GM03348 (cell line): ENCODE results near the gene ZNF705A.
"Not testable (repeated sequence)": the region's sequence is repeated elsewhere in the genome, so short reads cannot be mapped to it uniquely, and the experiment has no call there.

Experiments used
- DNase-seq: peaks from one replicate; pipeline ENCODE4 v3.0.0; 2012; ENCODE audit warnings: low spot score

ZNF705A gene

DNA sequence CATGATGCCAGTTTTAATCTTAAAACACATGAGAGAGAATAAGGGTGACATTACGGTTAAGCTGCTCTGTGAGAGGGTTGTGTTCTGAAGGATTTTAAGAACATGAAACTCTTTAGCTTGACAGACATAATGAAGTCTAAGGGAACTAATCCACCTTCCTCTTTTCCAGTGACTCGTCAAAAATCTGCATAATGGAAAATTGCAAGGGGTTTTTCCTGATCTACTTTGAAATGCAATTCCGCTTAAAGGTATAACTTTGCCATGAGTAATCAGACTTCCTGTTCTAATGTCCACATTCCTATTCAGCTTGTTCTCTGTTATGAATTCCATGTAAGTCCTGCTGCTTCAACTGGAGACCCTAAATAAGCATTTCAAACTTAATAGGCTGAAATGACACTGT, at the start of gene ZNF705A:
TSS of gene ZNF705A (plus strand) at position 171 of the 400 bp plus-strand sequence. CDS start 15,611 bp downstream, outside the sequence.
- DNase-seq, result peak; percentile 25

DNA sequence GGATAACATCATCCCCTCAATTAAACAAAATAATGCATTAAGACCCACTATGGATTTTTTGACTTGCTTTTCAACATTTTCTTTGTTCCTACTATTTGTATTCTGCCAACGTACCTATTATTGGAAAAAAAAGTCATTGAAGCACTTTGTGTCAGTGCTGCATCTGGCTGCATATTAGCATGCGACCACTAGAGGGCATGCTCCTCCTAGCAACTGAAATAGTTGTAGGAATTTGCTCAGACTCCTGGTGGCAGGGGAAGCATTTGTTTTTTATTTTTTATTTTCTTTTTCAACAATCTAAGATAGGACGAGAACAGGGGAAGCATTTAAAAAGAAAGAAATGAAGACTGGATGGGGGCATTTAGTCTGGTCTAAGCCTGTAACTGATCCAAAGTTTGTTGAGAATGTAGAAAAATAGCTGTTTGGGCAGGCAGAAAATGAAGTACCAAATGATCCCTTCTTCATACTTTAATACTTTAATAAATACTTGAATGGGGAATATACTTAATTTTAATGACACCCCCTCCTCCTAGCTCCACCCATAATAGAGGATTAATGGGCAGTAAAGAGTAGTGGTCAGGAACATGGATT, 47.9 kb upstream of the ZNF705A start:
- DNase-seq, result peak; percentile 83

GRCh38 chr12:8113117-8113516, 43.7 kb upstream of the ZNF705A start:
- not testable (repeated sequence) for DNase-seq

DNA sequence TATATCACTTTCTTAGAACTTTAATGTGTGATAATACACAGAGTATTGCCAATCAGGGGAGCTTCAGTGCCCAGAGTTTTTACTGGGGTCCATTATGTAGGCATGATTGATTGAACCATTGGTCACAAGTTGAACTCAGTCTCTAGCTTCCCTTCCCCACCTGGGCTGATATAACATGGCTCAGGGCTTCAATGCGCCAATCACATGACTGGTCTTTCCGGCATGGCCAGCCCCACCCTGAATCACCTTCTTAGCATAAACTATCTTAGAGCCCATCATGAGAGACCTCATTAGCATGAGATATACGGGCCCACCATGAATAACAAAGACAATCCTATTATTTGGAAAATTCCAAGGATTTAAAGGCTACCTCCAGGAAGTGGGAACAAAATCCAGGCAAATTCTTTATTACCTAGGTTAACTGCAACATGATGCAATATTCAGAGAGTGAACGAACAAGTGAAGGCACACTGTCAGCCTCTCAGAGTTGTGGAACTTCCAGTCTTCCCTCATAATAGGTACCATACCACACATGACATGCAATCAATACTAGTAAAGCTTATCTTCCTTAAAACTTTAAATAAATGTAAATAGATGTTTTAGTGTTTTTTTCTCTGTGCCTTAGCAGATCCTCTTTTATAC, 36.6 kb upstream of the ZNF705A start:
- DNase-seq, result no peak

DNA sequence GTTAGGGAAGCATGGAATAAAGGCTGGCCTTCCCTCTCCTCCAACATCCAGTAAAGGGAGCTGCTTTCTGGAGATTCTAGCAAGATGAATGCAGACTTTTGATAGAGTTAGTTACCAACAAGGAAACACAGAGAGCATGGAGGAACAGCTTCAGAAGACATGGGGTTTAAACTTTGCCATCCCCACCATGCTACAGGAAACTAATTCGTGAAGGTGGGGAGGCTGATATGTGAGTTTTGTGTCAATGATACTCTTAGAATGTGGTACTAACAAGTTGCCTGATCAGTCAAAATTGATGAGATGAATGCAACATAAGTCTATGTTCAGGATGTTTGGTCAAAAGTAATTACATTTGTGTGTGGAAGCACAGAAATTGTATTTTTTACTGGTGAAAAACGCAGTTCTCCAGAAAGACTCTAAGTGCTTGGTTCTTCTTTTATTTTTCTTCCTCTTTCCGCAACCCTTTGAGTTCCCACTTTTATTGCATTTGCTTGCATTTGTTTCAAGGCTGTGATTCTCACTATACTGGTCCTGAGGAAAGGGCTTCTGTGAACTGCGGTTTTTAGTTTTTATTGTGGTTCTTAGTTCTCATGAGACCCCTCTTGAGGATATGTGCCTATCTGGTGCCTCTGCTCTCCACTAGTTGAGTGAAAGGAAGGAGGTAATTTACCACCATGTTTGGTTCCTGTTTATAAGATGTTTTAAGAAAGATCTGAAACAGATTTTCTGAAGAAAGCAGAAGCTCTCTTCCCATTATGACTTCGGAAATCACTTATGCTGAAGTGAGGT, 33.5 kb upstream of the ZNF705A start, which contains the start of gene CLEC4A:
TSS of gene CLEC4A (plus strand) at position 494 of the 789 bp plus-strand sequence. CDS start at position 756, 262 bp downstream.
- DNase-seq, result no peak

GRCh38 chr12:8127138-8127537, 29.7 kb upstream of the ZNF705A start:
- DNase-seq, result no peak

DNA sequence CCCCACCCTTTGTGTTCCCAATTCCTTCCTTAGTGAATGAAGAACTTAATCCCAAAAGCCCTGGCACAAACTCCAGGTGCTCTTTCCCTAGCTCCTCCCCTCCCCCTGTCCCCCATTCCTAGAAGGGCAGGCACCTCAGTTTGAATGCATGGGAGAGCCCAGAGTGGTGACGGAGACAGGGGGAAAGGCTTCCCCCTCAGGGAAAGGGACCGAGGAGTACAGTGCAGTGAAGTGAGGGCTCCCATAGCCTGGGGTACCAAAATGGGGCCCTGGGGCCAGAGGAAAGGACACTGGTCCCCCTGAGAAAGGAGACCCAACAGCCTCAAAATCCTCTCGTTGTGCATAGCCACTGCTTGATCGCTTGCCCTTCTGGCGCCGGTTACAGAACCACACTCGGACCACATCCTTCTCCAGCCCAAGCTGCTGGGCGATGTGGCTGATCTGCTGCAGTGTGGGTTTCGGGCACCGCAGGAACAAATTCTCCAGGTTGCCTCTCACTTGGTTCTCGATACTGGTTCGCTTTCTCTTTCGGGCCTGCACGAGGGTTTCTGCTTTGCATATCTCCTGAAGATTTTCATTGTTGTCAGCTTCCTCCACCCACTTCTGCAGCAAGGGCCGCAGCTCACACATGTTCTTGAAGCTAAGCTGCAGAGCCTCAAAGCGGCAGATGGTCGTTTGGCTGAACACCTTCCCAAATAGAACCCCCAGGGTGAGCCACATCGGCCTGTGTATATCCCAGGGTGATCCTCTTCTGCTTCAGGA, 23.0 kb upstream of the ZNF705A start:
- not testable (repeated sequence) for DNase-seq

- DNase-seq, result not testable (repeated sequence)
Measured at GRCh38 chr12:8134398-8134930, 22.4 kb upstream of the ZNF705A start.

GRCh38 chr12:8141647-8142046, 15.2 kb upstream of the ZNF705A start:
- not testable (repeated sequence) for DNase-seq

- DNase-seq, result no peak
Measured at GRCh38 chr12:8143261-8143660, 13.6 kb upstream of the ZNF705A start.

DNA sequence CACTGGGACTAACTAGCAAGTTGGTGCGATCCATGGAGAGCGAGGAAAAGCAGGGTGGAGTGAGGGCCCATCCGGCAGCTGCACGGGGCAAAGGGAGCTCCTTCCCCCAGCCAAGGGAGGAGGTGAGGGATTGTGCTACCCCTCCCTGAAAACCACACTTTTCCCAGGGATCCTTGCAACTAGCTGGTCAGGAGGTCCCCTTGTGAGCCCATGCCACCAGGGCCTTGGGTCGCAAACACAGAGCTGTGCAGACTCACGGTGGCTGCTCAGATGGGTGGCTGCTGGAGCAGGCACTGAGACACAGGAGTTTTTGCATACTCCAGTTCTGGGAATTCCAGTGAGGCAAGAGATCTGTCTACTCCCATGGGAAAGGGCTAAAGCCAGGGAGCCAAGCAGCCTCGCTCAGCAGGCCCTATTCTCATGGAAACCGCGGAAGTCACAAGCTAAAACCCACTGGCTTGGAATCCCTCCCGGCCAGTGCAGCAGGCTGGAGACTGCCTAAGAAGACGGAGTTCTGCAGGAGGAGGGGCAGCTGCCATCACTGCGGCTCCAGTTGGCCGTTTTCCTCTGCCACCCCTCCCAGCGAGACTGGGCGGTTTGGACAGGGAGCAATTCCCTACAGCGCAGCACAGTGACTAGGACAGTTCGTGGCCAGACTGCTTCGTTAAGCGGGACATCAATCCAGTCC, 10.9 kb upstream of the ZNF705A start:
- DNase-seq, result peak; percentile 86

DNA sequence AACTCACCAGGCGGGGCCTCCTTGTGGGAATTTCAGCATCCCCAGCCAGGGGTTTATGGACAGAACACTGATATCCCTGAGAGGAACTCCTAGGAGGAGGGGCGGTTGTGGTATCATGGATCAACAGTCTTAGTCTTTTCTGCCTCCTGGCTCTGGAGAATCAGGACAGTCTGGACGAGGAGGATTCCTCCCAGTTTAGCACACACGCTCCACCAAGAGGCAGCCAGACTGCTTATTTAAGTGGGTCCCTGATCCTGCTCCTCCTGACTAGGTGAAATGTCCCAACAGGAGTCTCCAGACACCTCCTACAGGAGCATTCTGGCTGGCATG, 10.4 kb upstream of the ZNF705A start:
- no peak for DNase-seq

GRCh38 chr12:8154526-8154925, 2.3 kb upstream of the ZNF705A start:
- no peak for DNase-seq

DNA sequence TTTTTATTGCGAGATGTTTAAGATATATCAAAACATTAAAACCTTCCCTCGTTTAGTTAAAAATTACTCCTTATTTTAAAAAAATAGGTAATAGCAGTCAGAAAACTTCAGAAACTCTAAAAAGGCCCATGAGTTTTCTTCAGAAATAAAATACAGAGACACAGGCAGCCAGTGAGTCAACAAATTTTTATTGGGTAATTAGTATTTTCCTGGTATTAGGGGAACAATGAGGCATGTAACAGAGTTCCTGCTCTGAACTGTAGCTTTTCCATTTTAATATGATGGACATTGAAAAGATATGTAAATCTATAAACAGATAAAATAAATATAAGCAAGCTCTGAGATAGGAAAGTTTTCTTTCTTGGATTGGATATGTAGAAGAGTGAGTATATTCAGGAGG, 399 bp upstream of the ZNF705A start:
- DNase-seq, result no peak

DNA sequence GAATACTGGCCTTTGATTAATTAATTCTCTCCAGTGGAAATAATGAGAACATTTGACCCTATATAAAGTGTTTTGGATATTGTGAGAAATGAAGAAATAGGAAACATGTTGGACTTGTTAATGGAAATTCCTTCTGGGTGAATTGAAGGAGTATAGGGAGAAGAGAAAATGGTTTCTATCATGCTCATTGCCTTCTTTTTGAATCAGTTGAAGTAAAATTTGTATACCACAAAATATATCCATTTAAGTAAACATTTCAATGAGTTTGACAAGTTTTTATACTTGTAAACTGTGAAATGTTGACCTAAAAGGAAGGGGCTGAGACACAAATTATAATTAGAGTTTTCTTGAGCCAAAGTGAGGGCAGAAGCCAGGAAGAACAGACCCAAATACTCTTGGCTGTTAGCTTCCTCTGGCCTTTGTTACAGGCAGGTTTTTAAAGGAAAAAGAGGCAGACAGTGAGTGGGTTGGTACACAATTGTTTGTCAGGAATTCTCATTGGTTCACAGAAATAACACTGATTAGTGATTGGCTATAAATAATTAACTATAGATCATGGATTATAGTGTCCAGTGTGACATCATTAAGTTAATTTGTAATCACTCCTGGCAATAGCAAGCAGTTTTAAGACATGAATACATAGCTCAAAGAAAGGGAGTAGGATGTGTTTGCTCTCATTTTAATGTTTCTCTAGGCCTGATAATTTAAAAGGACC, 826 bp downstream of the ZNF705A start:
- DNase-seq, result no peak

DNA sequence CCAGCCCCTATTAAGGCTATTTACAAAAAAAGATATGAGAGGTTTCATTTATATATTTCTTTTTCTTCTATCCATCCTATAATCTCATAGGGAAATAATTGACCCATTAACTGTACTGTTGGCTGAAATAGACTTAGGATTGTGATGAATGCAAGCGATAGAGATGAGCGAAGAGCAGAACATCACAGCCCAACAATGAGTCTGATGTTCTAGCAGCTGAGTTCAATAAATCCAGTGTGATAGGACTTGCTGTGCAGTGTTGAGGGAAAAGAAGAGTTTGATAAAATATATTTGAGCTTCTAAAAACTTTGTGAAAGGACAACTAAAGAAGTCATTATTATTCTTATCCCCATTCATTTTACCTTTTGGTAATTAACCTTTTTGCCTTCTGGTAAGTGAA, 16.1 kb downstream of the ZNF705A start:
- not testable (repeated sequence) for DNase-seq

DNA sequence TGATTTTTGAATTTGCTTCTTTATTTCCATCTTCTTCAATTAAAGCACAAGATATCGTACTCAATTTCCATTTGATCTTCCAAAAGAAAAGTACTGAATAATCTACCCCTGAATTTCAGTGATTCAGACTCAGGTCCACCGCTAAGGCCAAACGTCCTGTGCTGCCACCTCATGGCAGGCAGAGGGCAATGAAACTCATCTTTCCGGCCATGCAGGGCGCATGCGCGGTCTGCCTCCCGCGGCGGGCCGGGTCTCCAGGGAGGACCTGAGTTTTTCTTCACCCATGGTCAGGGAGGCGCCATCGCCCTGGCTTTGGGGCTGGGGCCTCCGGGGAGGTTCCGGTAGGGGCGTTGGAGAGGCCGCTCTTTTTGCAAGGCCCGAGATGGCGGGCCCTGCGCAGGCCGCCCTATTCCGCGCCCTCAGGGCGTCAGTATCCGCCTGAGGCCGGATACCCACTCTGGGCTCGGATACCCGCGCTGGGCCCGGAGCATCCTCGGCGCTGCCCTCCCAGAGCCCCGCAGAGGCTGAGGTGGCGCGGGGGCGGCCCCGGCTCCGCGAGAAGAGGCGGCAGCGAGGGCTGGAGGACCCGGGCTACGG, 23.3 kb downstream of the ZNF705A start:
- DNase-seq, result peak; percentile 79

DNA sequence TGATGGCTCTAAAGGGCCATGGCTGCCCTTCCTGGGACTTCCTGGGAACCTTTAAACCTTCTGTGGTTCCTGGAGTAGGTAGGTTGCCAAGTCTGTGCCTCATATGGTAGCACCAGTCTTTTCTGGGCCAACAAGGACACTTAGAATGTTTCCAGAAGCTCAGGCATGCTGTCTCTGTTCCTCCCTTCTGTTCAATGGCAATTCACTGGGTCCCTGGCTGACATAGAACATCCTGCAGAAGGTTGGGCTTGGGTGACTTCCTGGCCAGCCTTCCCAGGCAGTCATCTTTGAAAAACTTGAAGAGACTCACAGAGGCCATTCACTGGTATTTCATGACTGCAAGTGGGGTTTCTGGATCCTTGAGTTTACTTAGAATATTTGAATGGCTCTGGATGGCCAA, 24.5 kb downstream of the ZNF705A start:
- DNase-seq, result not testable (repeated sequence)

DNA sequence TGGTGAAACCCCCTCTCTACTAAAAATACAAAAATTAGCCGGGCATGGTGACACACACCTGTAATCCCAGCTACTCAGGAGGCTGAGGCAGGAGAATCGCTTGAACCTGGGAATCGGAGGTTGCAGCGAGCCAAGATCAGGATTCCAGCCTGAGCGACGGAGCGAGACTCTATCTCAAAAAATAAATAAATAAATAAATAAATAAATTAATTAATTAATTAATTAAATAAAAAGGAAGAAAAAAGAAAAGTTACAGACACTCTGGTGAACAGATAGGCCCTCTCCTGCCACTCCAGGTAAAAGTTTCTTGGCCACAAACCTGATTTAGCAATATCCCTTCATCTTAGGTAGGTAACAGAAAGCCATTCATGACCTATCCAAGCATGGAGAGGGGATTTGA, 26.1 kb downstream of the ZNF705A start:
- not testable (repeated sequence) for DNase-seq

DNA sequence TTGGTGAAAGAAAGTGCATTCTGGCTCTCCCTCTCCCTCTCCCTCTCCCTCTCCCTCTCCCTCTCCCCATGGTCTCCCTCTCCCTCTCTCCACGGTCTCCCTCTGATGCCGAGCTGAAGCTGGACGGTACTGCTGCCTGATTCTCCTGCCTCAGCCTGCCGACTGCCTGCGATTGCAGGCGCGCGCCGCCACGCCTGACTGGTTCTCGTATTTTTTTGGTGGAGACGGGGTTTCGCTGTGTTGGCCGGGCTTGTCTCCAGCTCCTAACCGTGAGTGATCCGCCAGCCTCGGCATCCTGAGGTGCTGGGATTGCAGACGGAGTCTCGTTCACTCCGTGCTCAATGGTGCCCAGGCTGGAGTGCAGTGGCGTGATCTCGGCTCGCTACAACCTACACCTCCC, 26.5 kb downstream of the ZNF705A start:
- DNase-seq, result not testable (repeated sequence)
